ENCODE results near the gene ATE1.

ATE1 gene

DNA sequence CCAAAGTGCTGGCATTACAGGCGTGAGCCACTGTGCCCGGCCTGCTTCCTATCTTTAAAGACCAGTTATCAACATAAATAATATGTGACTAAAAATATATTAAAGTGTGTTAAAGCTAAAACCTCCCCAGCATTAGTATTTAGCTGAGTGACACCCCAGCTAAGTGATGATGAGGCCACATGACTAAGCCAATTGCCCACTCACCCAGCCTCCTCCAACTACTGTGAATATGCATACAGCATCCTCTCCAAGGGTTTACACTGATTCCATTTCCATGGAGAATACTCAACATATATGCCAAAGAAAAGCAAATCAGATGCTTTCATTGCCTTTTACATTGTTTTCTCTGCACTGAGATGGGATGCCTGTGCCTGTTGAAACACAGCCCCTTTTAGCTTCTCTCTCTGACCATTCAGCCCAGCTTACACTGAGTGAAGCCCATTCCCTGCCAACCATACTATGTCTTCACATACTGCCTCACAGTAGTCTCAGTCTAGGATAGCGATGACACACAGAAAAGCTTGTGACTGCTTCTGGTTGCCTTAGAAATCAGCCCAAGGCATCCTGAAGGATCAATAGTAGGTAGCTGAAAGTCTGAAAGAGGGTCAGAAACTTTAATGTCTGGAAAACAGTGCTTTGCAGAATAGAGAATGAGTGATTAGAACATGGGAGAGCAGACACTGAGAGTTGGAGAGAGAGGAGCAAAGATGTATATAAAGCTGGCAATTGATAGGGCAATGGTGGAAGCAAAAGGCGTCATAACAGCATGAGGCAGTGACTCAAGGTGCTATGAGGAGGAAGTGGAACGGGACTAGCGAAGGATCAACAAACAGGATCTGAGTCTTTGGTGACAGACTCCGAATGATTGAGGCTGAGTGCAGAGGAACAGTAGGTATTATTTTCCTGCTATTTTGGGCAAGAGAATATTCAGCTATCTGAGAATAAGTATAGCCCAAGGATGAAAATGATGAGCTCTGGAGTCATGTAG is 19.8 kb upstream of the ATE1 start:
- ATAC-seq, result no peak
- TF ChIP-seq ZNF565 (CRISPR knock-in tag; conservative IDR thresholded peaks at IDR 0.05; ENCODE audit: low read depth), result no peak

- peak; percentile 89 for ATAC-seq
- TF ChIP-seq CREB5 (CRISPR knock-in tag; IDR thresholded peaks at IDR 0.05; ENCODE audit: low read depth) (no peak), ISL1 (CRISPR knock-in tag; IDR thresholded peaks at IDR 0.05) (peak; percentile 60)
- TF ChIP-seq, protein P1, sequence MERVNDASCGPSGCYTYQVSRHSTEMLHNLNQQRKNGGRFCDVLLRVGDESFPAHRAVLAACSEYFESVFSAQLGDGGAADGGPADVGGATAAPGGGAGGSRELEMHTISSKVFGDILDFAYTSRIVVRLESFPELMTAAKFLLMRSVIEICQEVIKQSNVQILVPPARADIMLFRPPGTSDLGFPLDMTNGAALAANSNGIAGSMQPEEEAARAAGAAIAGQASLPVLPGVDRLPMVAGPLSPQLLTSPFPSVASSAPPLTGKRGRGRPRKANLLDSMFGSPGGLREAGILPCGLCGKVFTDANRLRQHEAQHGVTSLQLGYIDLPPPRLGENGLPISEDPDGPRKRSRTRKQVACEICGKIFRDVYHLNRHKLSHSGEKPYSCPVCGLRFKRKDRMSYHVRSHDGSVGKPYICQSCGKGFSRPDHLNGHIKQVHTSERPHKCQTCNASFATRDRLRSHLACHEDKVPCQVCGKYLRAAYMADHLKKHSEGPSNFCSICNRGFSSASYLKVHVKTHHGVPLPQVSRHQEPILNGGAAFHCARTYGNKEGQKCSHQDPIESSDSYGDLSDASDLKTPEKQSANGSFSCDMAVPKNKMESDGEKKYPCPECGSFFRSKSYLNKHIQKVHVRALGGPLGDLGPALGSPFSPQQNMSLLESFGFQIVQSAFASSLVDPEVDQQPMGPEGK (CRISPR knock-in tag; IDR thresholded peaks at IDR 0.05; ENCODE audit: borderline replicate concordance), result no peak
Measured at GRCh38 chr10:121942749-121943416, 15.1 kb upstream of the ATE1 start.

DNA sequence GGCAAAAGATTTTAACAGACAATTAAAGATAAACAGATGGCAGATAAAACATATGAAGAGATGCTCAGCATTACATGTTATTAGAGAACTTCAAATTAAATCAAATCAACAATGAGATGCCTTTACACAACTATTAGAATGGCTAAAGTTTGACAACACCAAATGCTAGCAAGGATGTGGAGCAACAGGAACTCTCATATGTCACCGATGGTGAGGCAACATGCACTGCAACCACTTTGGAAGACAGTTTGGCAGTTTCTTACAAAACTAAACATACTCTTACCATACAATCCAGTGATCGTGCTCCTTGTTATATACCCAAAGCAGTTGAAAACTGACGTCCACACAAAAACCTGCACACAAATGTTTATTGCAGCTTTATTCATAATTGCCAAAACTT is 13.7 kb upstream of the ATE1 start:
- TF ChIP-seq, protein P1 (CRISPR knock-in tag; IDR thresholded peaks at IDR 0.05; ENCODE audit: borderline replicate concordance), result no peak
- TF ChIP-seq CSRNP3 (CRISPR knock-in tag; IDR thresholded peaks at IDR 0.05) (no peak), POU6F1 (CRISPR knock-in tag; IDR thresholded peaks at IDR 0.05; ENCODE audit: borderline replicate concordance, low read depth) (no peak), PPARA (CRISPR knock-in tag; IDR thresholded peaks at IDR 0.05; ENCODE audit: borderline replicate concordance) (no peak), ZFP3 (CRISPR knock-in tag; IDR thresholded peaks at IDR 0.05) (no peak), CREB5 (CRISPR knock-in tag; IDR thresholded peaks at IDR 0.05; ENCODE audit: low read depth) (no peak), ISL1 (CRISPR knock-in tag; IDR thresholded peaks at IDR 0.05) (no peak), ESRRG (CRISPR knock-in tag; IDR thresholded peaks at IDR 0.05) (no peak), ZFP30 (CRISPR knock-in tag; IDR thresholded peaks at IDR 0.05) (no peak), GLIS3 (CRISPR knock-in tag; IDR thresholded peaks at IDR 0.05) (no peak), SNAI2 (CRISPR knock-in tag; IDR thresholded peaks at IDR 0.05) (no peak), OSR1 (CRISPR knock-in tag; IDR thresholded peaks at IDR 0.05) (no peak), ZNF70 (CRISPR knock-in tag; IDR thresholded peaks at IDR 0.05) (no peak), RARB (CRISPR knock-in tag; IDR thresholded peaks at IDR 0.05) (no peak), ZNF8 (CRISPR knock-in tag; IDR thresholded peaks at IDR 0.05) (no peak), ZC3H10 (CRISPR knock-in tag; IDR thresholded peaks at IDR 0.05) (no peak)
- TF ChIP-seq, protein P2, sequence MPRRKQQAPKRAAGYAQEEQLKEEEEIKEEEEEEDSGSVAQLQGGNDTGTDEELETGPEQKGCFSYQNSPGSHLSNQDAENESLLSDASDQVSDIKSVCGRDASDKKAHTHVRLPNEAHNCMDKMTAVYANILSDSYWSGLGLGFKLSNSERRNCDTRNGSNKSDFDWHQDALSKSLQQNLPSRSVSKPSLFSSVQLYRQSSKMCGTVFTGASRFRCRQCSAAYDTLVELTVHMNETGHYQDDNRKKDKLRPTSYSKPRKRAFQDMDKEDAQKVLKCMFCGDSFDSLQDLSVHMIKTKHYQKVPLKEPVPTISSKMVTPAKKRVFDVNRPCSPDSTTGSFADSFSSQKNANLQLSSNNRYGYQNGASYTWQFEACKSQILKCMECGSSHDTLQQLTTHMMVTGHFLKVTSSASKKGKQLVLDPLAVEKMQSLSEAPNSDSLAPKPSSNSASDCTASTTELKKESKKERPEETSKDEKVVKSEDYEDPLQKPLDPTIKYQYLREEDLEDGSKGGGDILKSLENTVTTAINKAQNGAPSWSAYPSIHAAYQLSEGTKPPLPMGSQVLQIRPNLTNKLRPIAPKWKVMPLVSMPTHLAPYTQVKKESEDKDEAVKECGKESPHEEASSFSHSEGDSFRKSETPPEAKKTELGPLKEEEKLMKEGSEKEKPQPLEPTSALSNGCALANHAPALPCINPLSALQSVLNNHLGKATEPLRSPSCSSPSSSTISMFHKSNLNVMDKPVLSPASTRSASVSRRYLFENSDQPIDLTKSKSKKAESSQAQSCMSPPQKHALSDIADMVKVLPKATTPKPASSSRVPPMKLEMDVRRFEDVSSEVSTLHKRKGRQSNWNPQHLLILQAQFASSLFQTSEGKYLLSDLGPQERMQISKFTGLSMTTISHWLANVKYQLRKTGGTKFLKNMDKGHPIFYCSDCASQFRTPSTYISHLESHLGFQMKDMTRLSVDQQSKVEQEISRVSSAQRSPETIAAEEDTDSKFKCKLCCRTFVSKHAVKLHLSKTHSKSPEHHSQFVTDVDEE (CRISPR knock-in tag; IDR thresholded peaks at IDR 0.05), result no peak
- ATAC-seq, result no peak

Measured in SK-N-SH treated with all-trans-retinoic acid at 6 μM for 48 hours (cell line).